ENCODE data around the gene ZG16B.

- TF ChIP-seq CTCF (IDR thresholded peaks at IDR 0.05) (no peak), POLR2A (IDR thresholded peaks at IDR 0.05; ENCODE audit: low read depth) (no peak), POLR2AphosphoS5 (IDR thresholded peaks at IDR 0.05) (no peak)
Observed at GRCh38 chr16:2848933-2849725, 19.0 kb downstream of the ZG16B start.
